ENCODE results near the gene SPATA31E1. TPM values are rescaled to one million over a fixed set of nuclear protein-coding genes. Genes with fewer than 3 reads are reported as not detected.
"Not testable (repeated sequence)": the region's sequence is repeated elsewhere in the genome, so short reads cannot be mapped to it uniquely, and the experiment has no call there.

The SPATA31E1 gene
- total RNA-seq, 1 experiment from 2014 or later: not detected

GRCh38 chr9:87844506-87844905 lies 38.2 kb upstream of the SPATA31E1 start:
- no peak for TF ChIP-seq CTCF (IDR thresholded peaks at IDR 0.05; ENCODE audit: insufficient read depth in 1 of 2, low read depth in 1 of 2, low read length in 1 of 2, severe bottlenecking in 1 of 2, unreplicated experiment in 1 of 2)
- no peaks in the 10 kb centered on the region for H3K36me3 ChIP-seq (ENCODE audit: control insufficient read depth, insufficient read depth, low read length)
- Mint-ChIP-seq H3K27ac (ENCODE audit: unreplicated experiment) (no peak overlapping the region), H3K27me3 (ENCODE audit: insufficient read depth, unreplicated experiment) (no peaks in the 10 kb centered on the region), H3K4me1 (ENCODE audit: low read depth, unreplicated experiment) (no peaks in the 10 kb centered on the region), H3K4me3 (ENCODE audit: unreplicated experiment) (no peak overlapping the region), H3K36me3 (ENCODE audit: insufficient read depth, unreplicated experiment) (no peaks in the 10 kb centered on the region), H3K9me3 (ENCODE audit: unreplicated experiment) (no peaks in the 10 kb centered on the region)
- no peak overlapping the region for H3K4me3 ChIP-seq (ENCODE audit: low read depth, low read length)
- H3K4me1 ChIP-seq: no peaks in the 10 kb centered on the region
- intact Hi-C loops (cut with micrococcal nuclease; ENCODE audit: unreplicated experiment): no loop called here
- POLR2A ChIA-PET: no interaction called here
- H3K27me3 ChIP-seq (replicated peaks; ENCODE audit: control insufficient read depth, insufficient read depth, low read length): no peaks in the 10 kb centered on the region
- no TSS peak for BruUV-seq (replicated peaks)
- no peak for DNase-seq
- CTCF ChIA-PET: no interaction called here
- H3K9me3 ChIP-seq: no peaks in the 10 kb centered on the region

- H3K4me1 ChIP-seq; intact Hi-C loops (cut with micrococcal nuclease; ENCODE audit: unreplicated experiment); H3K9me3 Mint-ChIP-seq (ENCODE audit: unreplicated experiment); H3K4me3 ChIP-seq (ENCODE audit: low read depth, low read length); H3K27me3 Mint-ChIP-seq (ENCODE audit: insufficient read depth, unreplicated experiment); H3K36me3 Mint-ChIP-seq (ENCODE audit: insufficient read depth, unreplicated experiment); H3K9me3 ChIP-seq; H3K27ac Mint-ChIP-seq (ENCODE audit: unreplicated experiment); CTCF ChIA-PET; H3K4me1 Mint-ChIP-seq (ENCODE audit: low read depth, unreplicated experiment); H3K36me3 ChIP-seq (ENCODE audit: control insufficient read depth, insufficient read depth, low read length); BruUV-seq (replicated peaks); DNase-seq; POLR2A ChIA-PET; H3K27me3 ChIP-seq (replicated peaks; ENCODE audit: control insufficient read depth, insufficient read depth, low read length); H3K4me3 Mint-ChIP-seq (ENCODE audit: unreplicated experiment): not testable (repeated sequence)
Observed at GRCh38 chr9:87847817-87848216, 34.9 kb upstream of the SPATA31E1 start.

GRCh38 chr9:87849144-87849758 lies 33.4 kb upstream of the SPATA31E1 start:
- no peak for DNase-seq
- Histone ChIP-seq H3K4me1 (no peaks in the 10 kb centered on the region), H3K36me3 (ENCODE audit: control insufficient read depth, insufficient read depth, low read length) (no peaks in the 10 kb centered on the region), H3K27me3 (replicated peaks; ENCODE audit: control insufficient read depth, insufficient read depth, low read length) (no peaks in the 10 kb centered on the region), H3K9me3 (no peaks in the 10 kb centered on the region), H3K4me3 (ENCODE audit: low read depth, low read length) (no peak overlapping the region)
- Mint-ChIP-seq H3K27me3 (ENCODE audit: insufficient read depth, unreplicated experiment) (no peaks in the 10 kb centered on the region), H3K27ac (ENCODE audit: unreplicated experiment) (no peak overlapping the region), H3K36me3 (ENCODE audit: insufficient read depth, unreplicated experiment) (no peaks in the 10 kb centered on the region), H3K4me1 (ENCODE audit: low read depth, unreplicated experiment) (no peaks in the 10 kb centered on the region), H3K4me3 (ENCODE audit: unreplicated experiment) (no peak overlapping the region), H3K9me3 (ENCODE audit: unreplicated experiment) (no peaks in the 10 kb centered on the region)
- ChIA-PET POLR2A (no interaction called here), CTCF (no interaction called here)
- intact Hi-C loops (cut with micrococcal nuclease; ENCODE audit: unreplicated experiment): no loop called here
- TF ChIP-seq CTCF (IDR thresholded peaks at IDR 0.05; ENCODE audit: insufficient read depth in 1 of 2, low read depth in 1 of 2, low read length in 1 of 2, severe bottlenecking in 1 of 2, unreplicated experiment in 1 of 2): no peak
- no TSS peak for BruUV-seq (replicated peaks)

GRCh38 chr9:87850391-87850790 lies 32.3 kb upstream of the SPATA31E1 start:
- BruUV-seq (replicated peaks): no TSS peak
- Mint-ChIP-seq H3K36me3 (ENCODE audit: insufficient read depth, unreplicated experiment) (no peaks in the 10 kb centered on the region), H3K4me3 (ENCODE audit: unreplicated experiment) (no peak overlapping the region), H3K9me3 (ENCODE audit: unreplicated experiment) (no peaks in the 10 kb centered on the region), H3K27me3 (ENCODE audit: insufficient read depth, unreplicated experiment) (no peaks in the 10 kb centered on the region), H3K4me1 (ENCODE audit: low read depth, unreplicated experiment) (no peaks in the 10 kb centered on the region), H3K27ac (ENCODE audit: unreplicated experiment) (no peak overlapping the region)
- intact Hi-C loops (cut with micrococcal nuclease; ENCODE audit: unreplicated experiment): no loop called here
- TF ChIP-seq CTCF (IDR thresholded peaks at IDR 0.05; ENCODE audit: insufficient read depth in 1 of 2, low read depth in 1 of 2, low read length in 1 of 2, severe bottlenecking in 1 of 2, unreplicated experiment in 1 of 2): no peak
- POLR2A ChIA-PET: no interaction called here
- Histone ChIP-seq H3K36me3 (ENCODE audit: control insufficient read depth, insufficient read depth, low read length) (no peaks in the 10 kb centered on the region), H3K9me3 (no peaks in the 10 kb centered on the region), H3K27me3 (replicated peaks; ENCODE audit: control insufficient read depth, insufficient read depth, low read length) (no peaks in the 10 kb centered on the region), H3K4me3 (ENCODE audit: low read depth, low read length) (no peak overlapping the region), H3K4me1 (no peaks in the 10 kb centered on the region)
- CTCF ChIA-PET: no interaction called here
- no peak for DNase-seq

- POLR2A ChIA-PET, CTCF ChIA-PET, H3K9me3 ChIP-seq: not testable (repeated sequence)
Observed at GRCh38 chr9:87851186-87851585, 31.5 kb upstream of the SPATA31E1 start.

More at GRCh38 chr9:87851186-87851585, 31.5 kb upstream of the SPATA31E1 start:
- H3K27me3 Mint-ChIP-seq (ENCODE audit: insufficient read depth, unreplicated experiment); DNase-seq; H3K36me3 Mint-ChIP-seq (ENCODE audit: insufficient read depth, unreplicated experiment); H3K4me3 ChIP-seq (ENCODE audit: low read depth, low read length); H3K4me1 ChIP-seq; BruUV-seq (replicated peaks); H3K4me1 Mint-ChIP-seq (ENCODE audit: low read depth, unreplicated experiment); H3K9me3 Mint-ChIP-seq (ENCODE audit: unreplicated experiment); H3K4me3 Mint-ChIP-seq (ENCODE audit: unreplicated experiment); intact Hi-C loops (cut with micrococcal nuclease; ENCODE audit: unreplicated experiment); H3K27me3 ChIP-seq (replicated peaks; ENCODE audit: control insufficient read depth, insufficient read depth, low read length); H3K36me3 ChIP-seq (ENCODE audit: control insufficient read depth, insufficient read depth, low read length); H3K27ac Mint-ChIP-seq (ENCODE audit: unreplicated experiment): not testable (repeated sequence)

Data from Caco-2 (cell line).